H1 (cell line): ENCODE data around the gene GABRA1. TPM values are rescaled to one million over a fixed set of nuclear protein-coding genes. Genes with fewer than 3 reads are reported as not detected.

ENCODE experiments used
- CTCF ChIA-PET: fragments of 300-600 bp; sonication (Branson Sonifier 250); formaldehyde crosslinking; loops from one replicate; lab custom pipeline; 2021; ENCODE audit not compliant: partially characterized antibody; lab: Charles Lee
- POLR2A ChIA-PET: fragments of 300-600 bp; sonication (Branson Sonifier 250); formaldehyde crosslinking; loops from one replicate; lab custom pipeline; 2021; ENCODE audit warnings: inconsistent platforms; ENCODE audit not compliant: partially characterized antibody; lab: Charles Lee
- DNase-seq, 2 experiments: peaks; one replicate each; pipeline versions ENCODE4 v3.0.0 to v3.0.0-alpha.2; 2010 to 2022; ENCODE audit warnings: low spot score in 2 of 2, low read depth in 1 of 2, mixed read lengths in 1 of 2
- FAIRE-seq: peaks from 2 replicates; lab custom pipeline; 2011; peaks lifted over from hg19 to GRCh38; lab: Jason Lieb, UNC
- H2AFZ ChIP-seq: 2 replicates; pipeline ENCODE4 v1.8.1; 2012; ENCODE audit warnings: low read length, inconsistent platforms
- H2AK5ac ChIP-seq: 2 replicates; pipeline ENCODE4 v1.6.1; 2013; ENCODE audit warnings: low read depth, low read length
- H2BK120ac ChIP-seq: replicated peaks from 2 replicates; pipeline ENCODE3; 2013; ENCODE audit warnings: low read depth, low read length, inconsistent platforms
- H2BK12ac ChIP-seq: 2 replicates; pipeline ENCODE4 v1.6.1; 2013; ENCODE audit warnings: low read depth, low read length
- H2BK15ac ChIP-seq: 2 replicates; pipeline ENCODE4 v1.6.1; 2013; ENCODE audit warnings: low read length
- H2BK20ac ChIP-seq: 2 replicates; pipeline ENCODE4 v1.6.1; 2013; ENCODE audit warnings: low read length
- H2BK5ac ChIP-seq: 2 replicates; pipeline ENCODE4 v1.6.1; 2013; ENCODE audit warnings: low read depth, low read length
- H3K14ac ChIP-seq: 2 replicates; pipeline ENCODE4 v1.6.1; 2013; ENCODE audit warnings: inconsistent platforms; ENCODE audit not compliant: insufficient read length
- H3K18ac ChIP-seq: 2 replicates; pipeline ENCODE4 v1.6.1; 2013; ENCODE audit warnings: low read length; ENCODE audit errors: extremely low read depth
- H3K23ac ChIP-seq: 2 replicates; pipeline ENCODE4 v1.6.1; 2013; ENCODE audit warnings: inconsistent platforms; ENCODE audit not compliant: insufficient read length
- H3K23me2 ChIP-seq: 2 replicates; pipeline ENCODE4 v1.6.1; 2013; ENCODE audit warnings: low read depth, low read length
- H3K27ac ChIP-seq: 2 replicates; pipeline ENCODE4 v1.6.1; 2011; ENCODE audit warnings: low read depth, low read length, inconsistent platforms
- H3K27me3 ChIP-seq, 4 experiments: replicated peaks in 1 of 4; 1 replicate in 1 of 4; 2 replicates in 3 of 4; pipeline versions ENCODE4 v1.6.1 to v1.8.1; 2011 to 2013; ENCODE audit warnings: low read length in 3 of 4, mild to moderate bottlenecking in 3 of 4, inconsistent platforms in 2 of 4, mixed read lengths in 2 of 4, moderate library complexity in 1 of 4; ENCODE audit not compliant: control insufficient read depth in 3 of 4, insufficient read depth in 3 of 4; ENCODE audit errors: extremely low read depth in 1 of 4
- H3K36me3 ChIP-seq, 4 experiments: 2 replicates each; pipeline versions ENCODE4 v1.6.1 to v1.8.1; 2011 to 2013; ENCODE audit warnings: mild to moderate bottlenecking in 4 of 4, low read length in 3 of 4, moderate library complexity in 2 of 4, control low read depth in 1 of 4, inconsistent platforms in 1 of 4; ENCODE audit not compliant: insufficient read depth in 4 of 4, control insufficient read depth in 2 of 4
- H3K4ac ChIP-seq: replicated peaks from 2 replicates; pipeline ENCODE3; 2013; ENCODE audit warnings: low read length, low read depth, mixed read lengths, inconsistent platforms; ENCODE audit not compliant: insufficient read length
- H3K4me1 ChIP-seq, 4 experiments: replicated peaks in 1 of 4; 1 replicate in 1 of 4; 2 replicates in 3 of 4; pipeline versions ENCODE4 v1.6.1 to v1.8.1; 2011 to 2013; ENCODE audit warnings: low read length in 3 of 4, inconsistent platforms in 2 of 4, mixed read lengths in 1 of 4; ENCODE audit not compliant: insufficient read depth in 4 of 4, control insufficient read depth in 3 of 4
- H3K4me2 ChIP-seq, 2 experiments: 2 replicates each; pipeline versions ENCODE4 v1.6.1 to v1.8.1; 2011 to 2013; ENCODE audit warnings: low read depth in 2 of 2, low read length in 2 of 2, control low read depth in 1 of 2, inconsistent platforms in 1 of 2, mild to moderate bottlenecking in 1 of 2; ENCODE audit not compliant: insufficient read depth in 1 of 2
- H3K4me3 ChIP-seq, 4 experiments: fragments of 200-600, 300-600 bp in 1 of 4; sonication (generic), shearing (Covaris generic), sonication (Bioruptor Twin) in 1 of 4; 2 replicates each; pipeline versions ENCODE4 v1.5.1 to v1.8.1; 2011 to 2016; ENCODE audit warnings: low read length in 4 of 4, low read depth in 3 of 4, control low read depth in 2 of 4, inconsistent platforms in 2 of 4, mild to moderate bottlenecking in 2 of 4, mixed read lengths in 1 of 4, moderate library complexity in 1 of 4; ENCODE audit not compliant: insufficient read depth in 2 of 4; ENCODE audit errors: extremely low read depth in 1 of 4
- H3K56ac ChIP-seq: replicated peaks from 2 replicates; pipeline ENCODE3; 2013; ENCODE audit warnings: low read depth, mild to moderate bottlenecking, mixed read lengths, low read length, inconsistent platforms; ENCODE audit not compliant: insufficient read length
- H3K79me1 ChIP-seq: 2 replicates; pipeline ENCODE4 v1.6.1; 2013; ENCODE audit warnings: low read depth, low read length, control low read depth
- H3K79me2 ChIP-seq, 2 experiments: 2 replicates each; pipeline versions ENCODE4 v1.6.1 to v1.8.1; 2012 to 2013; ENCODE audit warnings: low read length in 2 of 2, mild to moderate bottlenecking in 2 of 2, inconsistent platforms in 1 of 2; ENCODE audit not compliant: insufficient read depth in 2 of 2, control insufficient read depth in 1 of 2
- H3K9ac ChIP-seq, 4 experiments: replicated peaks in 1 of 4; 1 replicate in 1 of 4; 2 replicates in 3 of 4; pipeline versions ENCODE4 v1.6.1 to v1.8.1; 2011 to 2013; ENCODE audit warnings: low read depth in 3 of 4, low read length in 3 of 4, control low read depth in 2 of 4, mild to moderate bottlenecking in 2 of 4, moderate library complexity in 2 of 4, inconsistent platforms in 1 of 4; ENCODE audit errors: extremely low read depth in 1 of 4
- H3K9me3 ChIP-seq, 2 experiments: 2 replicates each; pipeline versions ENCODE4 v1.6.1 to v1.8.1; 2012 to 2013; ENCODE audit warnings: mild to moderate bottlenecking in 2 of 2, moderate library complexity in 2 of 2, control low read depth in 1 of 2, inconsistent platforms in 1 of 2, low read depth in 1 of 2, low read length in 1 of 2, mixed read lengths in 1 of 2; ENCODE audit not compliant: insufficient read depth in 2 of 2
- H4K20me1 ChIP-seq, 2 experiments: replicated peaks in 1 of 2; 2 replicates each; pipeline versions ENCODE3 to v1.8.1; 2011 to 2013; ENCODE audit warnings: inconsistent platforms in 2 of 2, low read length in 2 of 2, mild to moderate bottlenecking in 1 of 2; ENCODE audit not compliant: insufficient read depth in 2 of 2, control insufficient read depth in 1 of 2
- H4K5ac ChIP-seq: 2 replicates; pipeline ENCODE4 v1.6.1; 2013; ENCODE audit warnings: low read length, low read depth, mixed read lengths, inconsistent platforms; ENCODE audit not compliant: insufficient read length
- H4K8ac ChIP-seq: 2 replicates; pipeline ENCODE4 v1.8.0; 2013; ENCODE audit warnings: mild to moderate bottlenecking, moderate library complexity, low read length, inconsistent platforms; ENCODE audit not compliant: insufficient read depth; ENCODE audit errors: extremely low read depth
- H4K91ac ChIP-seq: replicated peaks from 2 replicates; pipeline ENCODE3; 2013; ENCODE audit warnings: low read length, mixed read lengths, inconsistent platforms; ENCODE audit not compliant: insufficient read length
- CHD2 ChIP-seq: IDR thresholded peaks from 2 replicates; pipeline ENCODE4 v1.6.1; 2012; ENCODE audit warnings: low read length, improper control_type of control experiment
- CTBP2 ChIP-seq: IDR thresholded peaks from 2 replicates; pipeline ENCODE4 v1.7.0; 2011; ENCODE audit warnings: borderline replicate concordance, mild to moderate bottlenecking, moderate library complexity, mixed read lengths, low read length; ENCODE audit not compliant: insufficient read depth, insufficient read length
- HDAC6 ChIP-seq: IDR thresholded peaks from one replicate; pipeline ENCODE4 v1.7.1; 2012; ENCODE audit warnings: low read depth, mild to moderate bottlenecking, inconsistent platforms, low read length, moderate library complexity
- MAX ChIP-seq: IDR thresholded peaks from 2 replicates; pipeline ENCODE4 v1.6.1; 2012; ENCODE audit warnings: inconsistent platforms
- NANOG ChIP-seq: IDR thresholded peaks from 2 replicates; pipeline ENCODE4 v1.6.1; 2011; ENCODE audit warnings: low read length, low read depth, mild to moderate bottlenecking, inconsistent platforms; ENCODE audit not compliant: insufficient read depth, poor library complexity, severe bottlenecking
- RFX5 ChIP-seq: IDR thresholded peaks from 2 replicates; pipeline ENCODE4 v1.6.1; 2011; ENCODE audit warnings: low read depth, low read length, improper control_type of control experiment, borderline replicate concordance
- RXRA ChIP-seq: IDR thresholded peaks from 2 replicates; pipeline ENCODE4 v1.6.1; 2011; ENCODE audit warnings: low read depth, mild to moderate bottlenecking, low read length, moderate library complexity; ENCODE audit not compliant: insufficient read depth
- SP1 ChIP-seq: IDR thresholded peaks from 2 replicates; pipeline ENCODE4 v1.6.1; 2011; ENCODE audit warnings: low read depth, low read length
- SUZ12 ChIP-seq: fragments of 200-600 bp; sonication (generic); IDR thresholded peaks from 2 replicates; pipeline ENCODE4 v1.6.1; 2012; ENCODE audit warnings: mild to moderate bottlenecking, inconsistent platforms, low read length, moderate library complexity, mixed read lengths
- TAF7 ChIP-seq: optimal IDR thresholded peaks from 2 replicates; pipeline ENCODE3; 2011; ENCODE audit warnings: low read depth, mild to moderate bottlenecking, inconsistent platforms, low read length, moderate library complexity, borderline replicate concordance
- TCF12 ChIP-seq: IDR thresholded peaks from 2 replicates; pipeline ENCODE4 v1.6.1; 2011; ENCODE audit warnings: low read depth, mild to moderate bottlenecking, low read length
- USF2 ChIP-seq: IDR thresholded peaks from 2 replicates; pipeline ENCODE4 v1.6.1; 2011; ENCODE audit warnings: low read length, improper control_type of control experiment
- WGBS, 2 experiments: shearing (Covaris generic) in 1 of 2; methylation state at CpG; one replicate each; pipeline versions ENCODE4 v1.1.6 to v1.1.7; 2013 to 2015; ENCODE audit warnings: low lambda C conversion rate in 2 of 2, mixed read lengths in 2 of 2, inconsistent platforms in 1 of 2, low coverage in 1 of 2, missing lambda C conversion rate in 1 of 2; ENCODE audit not compliant: insufficient replicate concordance in 2 of 2, insufficient coverage in 1 of 2, insufficient read length in 1 of 2; ENCODE audit errors: extremely low coverage in 1 of 2, missing lambda C conversion rate in 1 of 2; 5-methylcytosine and 5-hydroxymethylcytosine counted together
- polyA plus RNA-seq, 7 experiments: library from polyadenylated mRNA; depleted of rRNA in 3 of 7; stranded (reverse) in 5 of 7; unstranded in 2 of 7; fragments of >200 nt in 5 of 7; fragments of 200-250 nt in 2 of 7; gene quantifications; 1 replicate in 5 of 7; 2 replicates in 1 of 7; 4 replicates in 1 of 7; pipeline versions ENCODE4 v1.2.1 to v1.2.3, GENCODE V29; 2011 to 2013; ENCODE audit warnings: missing spikeins in 2 of 7, mixed read lengths in 2 of 7
- total RNA-seq: library from RNA; stranded (reverse); fragmentation: NEBNext Ultra II Directional; extraction: Animal tissue kit (Norgen Biotek cat#: 25700); gene quantifications from 2 replicates; pipeline ENCODE4 v1.2.1, GENCODE V29; 2021

GABRA1 gene
- total and polyA plus RNA-seq, 2 of the 8 experiments (the other 6 are each of a cell fraction or from before 2014, with no cell fraction given) = 4.7 to 16.2 TPM

- POLR2A ChIA-PET = interaction anchor here (0.6 kb wide), 1 partner anchor 1652 kb away, joined by 3 read pairs; no protein-coding TSS in a partner anchor
- Histone ChIP-seq H3K4ac (no peak overlapping the region), H4K5ac (no peak overlapping the region), H3K79me2 (peaks cover 0 to 10% of the 10 kb centered on the region in 2 experiments; a peak in 1 of 4 replicates), H3K27ac (no peak overlapping the region), H4K91ac (no peak overlapping the region), H3K9ac (peak overlapping the region in 1 of 4 experiments; percentile 34; a peak in 1 of 7 replicates), H3K23ac (no peak overlapping the region), H3K18ac (no peak overlapping the region), H2BK12ac (no peak overlapping the region), H3K4me3 (no peak overlapping the region), H3K9me3 (no peaks in the 10 kb centered on the region), H3K14ac (no peak overlapping the region), H2BK15ac (no peak overlapping the region), H3K23me2 (peaks cover 8% of the 10 kb centered on the region; the same call in 1 of the 2 replicates), H3K4me2 (no peak overlapping the region; a peak in 1 of 4 replicates), H3K4me1 (peaks cover 0 to 6% (median 2%) of the 10 kb centered on the region in 4 experiments; a peak in 3 of 7 replicates), H2BK20ac (no peak overlapping the region), H4K20me1 (no peaks in the 10 kb centered on the region), H2AK5ac (no peak overlapping the region), H2BK5ac (no peak overlapping the region), H2AFZ (no peak overlapping the region), H3K79me1 (no peaks in the 10 kb centered on the region)
- DNase-seq = no peak
- 84% methylated on average over 3 of the region's 3 CpGs; no CpG with 5 or more reads in 1 of the 2 experiments for WGBS, 2 experiments
- CTCF ChIA-PET = interaction anchor here (0.9 to 1.4 kb wide), 3 partner anchors 34 to 307 kb away, joined by 3 to 4 read pairs (median 3); no protein-coding TSS in a partner anchor
- TF ChIP-seq CHD2 = no peak
- TF ChIP-seq RFX5 = no peak
- TF ChIP-seq RXRA = no peak
- TF ChIP-seq TCF12 = no peak
- TF ChIP-seq MAX = no peak
- no peak for TF ChIP-seq USF2
- TF ChIP-seq HDAC6 = no peak
- no peak for TF ChIP-seq SP1
- TF ChIP-seq SUZ12 = no peak
- no peak for TF ChIP-seq TAF7
- TF ChIP-seq CTBP2 = no peak
- TF ChIP-seq NANOG = no peak
- TF ChIP-seq, all 59 proteins: peak for 0
- H3K36me3 ChIP-seq = no peaks in the 10 kb centered on the region
- H3K27me3 ChIP-seq = peaks cover 0 to 8% (median 4%) of the 10 kb centered on the region in 4 experiments; a peak in 4 of 7 replicates
- H3K56ac ChIP-seq = no peak overlapping the region
- H2BK120ac ChIP-seq = no peak overlapping the region
- no peak overlapping the region for H4K8ac ChIP-seq
- no peak for FAIRE-seq
These were observed 2.6 kb downstream of the GABRA1 start for GRCh38 chr5:161850491-161850890.
